CD8-positive, alpha-beta memory T cell (primary cell): Measurements from ENCODE around the gene RGS8. TPM values are rescaled to one million over a fixed set of nuclear protein-coding genes. Genes with fewer than 3 reads are reported as not detected.

Experiments
- CTCF ChIA-PET: fragments of 350-600 bp; sonication (Branson Sonifier 250); formaldehyde crosslinking; loops from one replicate; lab custom pipeline; 2021; ENCODE audit warnings: antibody characterized with exemption; lab: Charles Lee
- POLR2A ChIA-PET: fragments of 350-600 bp; sonication (Branson Sonifier 250); formaldehyde crosslinking; loops from one replicate; lab custom pipeline; 2021; ENCODE audit warnings: antibody characterized with exemption; lab: Charles Lee
- DNase-seq, 5 donors: peaks; one replicate each; pipeline versions ENCODE4 v3.0.0 to v3.0.0-alpha.2; 2020 to 2022; ENCODE audit warnings: mixed read lengths in 1 of 5
- H3K27ac ChIP-seq: one replicate; pipeline ENCODE4 v1.7.0; 2013; ENCODE audit warnings: low read depth, mild to moderate bottlenecking, low read length, moderate library complexity
- H3K27me3 ChIP-seq: 2 replicates; pipeline ENCODE4 v1.7.0; 2013; ENCODE audit warnings: low read length, mild to moderate bottlenecking; ENCODE audit not compliant: insufficient read depth, poor library complexity, severe bottlenecking
- H3K36me3 ChIP-seq: 2 replicates; pipeline ENCODE4 v1.7.0; 2013; ENCODE audit warnings: mild to moderate bottlenecking, low read length, moderate library complexity; ENCODE audit not compliant: insufficient read depth
- H3K4me1 ChIP-seq: 2 replicates; pipeline ENCODE4 v1.7.0; 2013; ENCODE audit warnings: mild to moderate bottlenecking, low read length, moderate library complexity; ENCODE audit not compliant: insufficient read depth
- H3K4me3 ChIP-seq: 2 replicates; pipeline ENCODE4 v1.7.0; 2013; ENCODE audit warnings: mild to moderate bottlenecking, low read length
- H3K9me3 ChIP-seq: 2 replicates; pipeline ENCODE4 v1.7.0; 2013; ENCODE audit warnings: mild to moderate bottlenecking, low read length
- H3K27ac Mint-ChIP-seq, 8 donors: one replicate each; pipeline ENCODE4 v1.8.0; 2020 to 2021; ENCODE audit warnings: mixed read lengths in 8 of 8, mild to moderate bottlenecking in 6 of 8, inconsistent platforms in 3 of 8, moderate library complexity in 3 of 8
- H3K27me3 Mint-ChIP-seq, 2 donors: one replicate each; pipeline ENCODE4 v1.8.0; 2020 to 2021; ENCODE audit warnings: mixed read lengths in 2 of 2, mild to moderate bottlenecking in 1 of 2, moderate library complexity in 1 of 2
- H3K36me3 Mint-ChIP-seq, 3 donors: one replicate each; pipeline ENCODE4 v1.8.0; 2020 to 2021; ENCODE audit warnings: mixed read lengths in 3 of 3, inconsistent platforms in 1 of 3, mild to moderate bottlenecking in 1 of 3
- H3K4me1 Mint-ChIP-seq, 3 donors: one replicate each; pipeline ENCODE4 v1.8.0; 2020 to 2021; ENCODE audit warnings: mixed read lengths in 3 of 3, inconsistent platforms in 1 of 3, mild to moderate bottlenecking in 1 of 3
- H3K4me3 Mint-ChIP-seq, 7 donors: one replicate each; pipeline ENCODE4 v1.8.0; 2020 to 2021; ENCODE audit warnings: mixed read lengths in 7 of 7, mild to moderate bottlenecking in 6 of 7, moderate library complexity in 4 of 7, inconsistent platforms in 2 of 7
- H3K9me3 Mint-ChIP-seq, 5 donors: one replicate each; pipeline ENCODE4 v1.8.0; 2020 to 2022; ENCODE audit warnings: mixed read lengths in 5 of 5, mild to moderate bottlenecking in 3 of 5, moderate library complexity in 2 of 5, inconsistent platforms in 1 of 5
- polyA plus RNA-seq: library from polyadenylated mRNA; unstranded; fragments of 300-500 nt; fragmentation: Illumina TruSeq; gene quantifications from one replicate; pipeline ENCODE4 v1.2.3, GENCODE V29; 2021
- total RNA-seq, 2 experiments: library from RNA; stranded (reverse); gene quantifications; one replicate each; pipeline ENCODE4 v1.2.3, GENCODE V29; 2021

RGS8 gene, protein sequence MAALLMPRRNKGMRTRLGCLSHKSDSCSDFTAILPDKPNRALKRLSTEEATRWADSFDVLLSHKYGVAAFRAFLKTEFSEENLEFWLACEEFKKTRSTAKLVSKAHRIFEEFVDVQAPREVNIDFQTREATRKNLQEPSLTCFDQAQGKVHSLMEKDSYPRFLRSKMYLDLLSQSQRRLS
- total RNA-seq: not detected
- polyA plus RNA-seq: not detected

DNA sequence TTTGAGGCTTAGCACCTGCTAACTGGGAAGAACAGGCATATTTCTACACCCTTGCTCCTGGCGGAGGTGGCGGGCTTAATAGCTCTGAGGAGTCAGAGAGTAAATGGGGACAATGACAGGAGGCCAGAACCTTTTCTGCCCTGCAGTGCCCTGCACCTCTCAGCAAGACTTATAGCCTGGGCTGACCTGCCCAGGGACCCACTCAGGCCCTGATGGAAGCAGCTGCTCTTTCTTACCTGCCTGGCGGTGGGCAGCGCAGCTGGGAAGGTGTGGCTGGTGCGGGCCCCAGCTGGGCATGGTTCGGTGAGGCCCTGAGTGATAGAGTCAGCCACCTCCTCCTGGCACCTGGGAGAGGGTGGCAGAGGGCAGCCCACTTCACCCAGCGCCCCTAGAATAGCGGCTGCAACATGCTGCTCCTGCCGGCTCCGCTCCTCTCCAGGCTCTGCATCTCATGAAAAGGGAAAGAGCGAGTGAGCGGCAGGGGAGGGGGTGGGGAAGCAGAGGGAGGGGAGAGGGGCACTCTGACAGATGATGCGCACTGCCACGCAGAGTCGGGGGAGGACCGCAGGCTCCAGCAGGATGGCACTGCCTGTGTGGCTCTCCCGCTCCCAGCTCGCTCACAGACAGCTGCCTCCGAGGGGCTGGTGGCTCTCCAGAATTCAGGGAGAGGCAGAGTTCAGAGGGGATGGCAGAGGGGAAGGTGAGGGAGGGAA, at the start of gene RGS8:
Gene RGS8 (minus strand): TSS at position 472 of the 713 bp plus-strand sequence. CDS start 14,938 bp downstream, outside the sequence.
- ChIA-PET POLR2A (no interaction called here), CTCF (no interaction called here)
- H3K4me3 ChIP-seq: no peak within 1 kb of the TSS
- no peaks in the 10 kb centered on the region for H3K4me1 Mint-ChIP-seq
- no peaks in the 10 kb centered on the region for H3K9me3 Mint-ChIP-seq
- no peak within 1 kb of the TSS for H3K27ac ChIP-seq
- H3K36me3 ChIP-seq: no peaks in the 10 kb centered on the region
- H3K4me1 ChIP-seq: no peaks in the 10 kb centered on the region
- no peak for DNase-seq
- H3K4me3 Mint-ChIP-seq: no peak within 1 kb of the TSS
- H3K27me3 ChIP-seq: no peaks in the 10 kb centered on the region
- no peaks in the 10 kb centered on the region for H3K36me3 Mint-ChIP-seq
- H3K27me3 Mint-ChIP-seq: peaks cover 5 to 37% of the 10 kb centered on the region in 2 donors
- H3K9me3 ChIP-seq: no peaks in the 10 kb centered on the region
- no peak within 1 kb of the TSS for H3K27ac Mint-ChIP-seq

DNA sequence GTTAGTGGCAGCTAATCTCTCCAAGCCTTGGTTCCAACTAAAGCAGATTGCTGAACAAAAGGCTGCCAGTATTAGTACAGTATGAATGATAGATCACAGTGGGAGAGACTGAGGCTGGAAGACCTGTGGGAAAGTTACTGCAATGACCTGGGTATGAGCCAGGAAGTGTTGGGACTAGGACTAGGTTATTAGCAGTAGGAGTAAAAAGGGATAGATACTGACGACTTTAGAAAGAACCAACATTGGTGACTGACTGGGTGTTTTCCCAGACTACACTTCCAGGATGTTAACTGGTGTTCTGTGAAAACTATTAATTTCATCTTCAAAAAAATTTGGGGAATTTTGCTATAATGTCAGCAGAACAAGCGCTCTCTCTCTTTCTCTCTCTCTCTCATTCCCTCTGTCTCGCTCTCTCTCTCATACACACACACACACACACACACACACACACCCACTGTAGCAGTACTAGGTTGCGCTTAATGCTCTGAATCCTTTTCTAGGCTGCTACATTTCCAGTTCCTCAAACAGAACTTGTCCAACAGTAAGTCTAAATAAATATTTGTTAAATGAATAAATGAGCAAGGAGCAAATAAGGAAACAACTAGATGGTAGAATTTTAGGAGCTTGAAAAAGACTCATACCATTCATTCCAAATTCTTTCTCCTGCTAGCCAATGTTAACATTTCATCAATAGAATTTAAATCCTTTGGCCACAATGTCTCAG, 47.6 kb upstream of the RGS8 start:
- H3K4me1 ChIP-seq: no peaks in the 10 kb centered on the region
- no peak overlapping the region for H3K4me3 Mint-ChIP-seq
- DNase-seq: no peak
- no peak overlapping the region for H3K4me3 ChIP-seq
- peaks cover under 1 to 19% of the 10 kb centered on the region in 2 donors for H3K27me3 Mint-ChIP-seq
- H3K27ac ChIP-seq: no peak overlapping the region
- H3K4me1 Mint-ChIP-seq: no peaks in the 10 kb centered on the region
- no peak overlapping the region for H3K27ac Mint-ChIP-seq
- ChIA-PET POLR2A (no interaction called here), CTCF (no interaction called here)
- no peaks in the 10 kb centered on the region for H3K27me3 ChIP-seq
- H3K36me3 ChIP-seq: no peaks in the 10 kb centered on the region
- H3K36me3 Mint-ChIP-seq: no peaks in the 10 kb centered on the region
- H3K9me3 ChIP-seq: no peaks in the 10 kb centered on the region
- no peaks in the 10 kb centered on the region for H3K9me3 Mint-ChIP-seq

DNA sequence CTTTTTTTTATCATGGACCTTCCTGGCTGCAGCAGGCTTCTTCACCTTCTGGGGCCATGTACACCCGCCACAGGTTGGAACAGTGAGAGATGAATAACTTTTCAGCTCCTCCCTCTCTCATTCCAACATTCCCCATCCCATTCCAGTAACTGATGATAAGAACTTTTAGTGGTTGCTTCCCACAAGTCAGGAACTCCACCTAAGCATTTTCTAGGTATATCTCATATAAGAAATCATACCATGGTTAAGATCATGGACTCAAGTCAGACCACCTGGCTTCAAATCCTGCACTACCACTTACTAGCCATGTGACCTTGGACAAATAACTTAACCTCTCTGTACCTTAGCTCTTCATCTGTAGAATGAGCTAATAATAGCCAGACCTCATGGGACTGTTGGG, 42.5 kb upstream of the RGS8 start:
- peaks cover 4 to 21% of the 10 kb centered on the region in 2 donors for H3K27me3 Mint-ChIP-seq
- Histone ChIP-seq H3K4me3 (no peak overlapping the region), H3K36me3 (no peaks in the 10 kb centered on the region), H3K27ac (no peak overlapping the region), H3K27me3 (no peaks in the 10 kb centered on the region), H3K4me1 (no peaks in the 10 kb centered on the region), H3K9me3 (no peaks in the 10 kb centered on the region)
- H3K27ac Mint-ChIP-seq: no peak overlapping the region
- no peak for DNase-seq
- H3K9me3 Mint-ChIP-seq: no peaks in the 10 kb centered on the region
- ChIA-PET POLR2A (no interaction called here), CTCF (no interaction called here)
- H3K36me3 Mint-ChIP-seq: no peaks in the 10 kb centered on the region
- no peak overlapping the region for H3K4me3 Mint-ChIP-seq
- H3K4me1 Mint-ChIP-seq: no peaks in the 10 kb centered on the region

DNA sequence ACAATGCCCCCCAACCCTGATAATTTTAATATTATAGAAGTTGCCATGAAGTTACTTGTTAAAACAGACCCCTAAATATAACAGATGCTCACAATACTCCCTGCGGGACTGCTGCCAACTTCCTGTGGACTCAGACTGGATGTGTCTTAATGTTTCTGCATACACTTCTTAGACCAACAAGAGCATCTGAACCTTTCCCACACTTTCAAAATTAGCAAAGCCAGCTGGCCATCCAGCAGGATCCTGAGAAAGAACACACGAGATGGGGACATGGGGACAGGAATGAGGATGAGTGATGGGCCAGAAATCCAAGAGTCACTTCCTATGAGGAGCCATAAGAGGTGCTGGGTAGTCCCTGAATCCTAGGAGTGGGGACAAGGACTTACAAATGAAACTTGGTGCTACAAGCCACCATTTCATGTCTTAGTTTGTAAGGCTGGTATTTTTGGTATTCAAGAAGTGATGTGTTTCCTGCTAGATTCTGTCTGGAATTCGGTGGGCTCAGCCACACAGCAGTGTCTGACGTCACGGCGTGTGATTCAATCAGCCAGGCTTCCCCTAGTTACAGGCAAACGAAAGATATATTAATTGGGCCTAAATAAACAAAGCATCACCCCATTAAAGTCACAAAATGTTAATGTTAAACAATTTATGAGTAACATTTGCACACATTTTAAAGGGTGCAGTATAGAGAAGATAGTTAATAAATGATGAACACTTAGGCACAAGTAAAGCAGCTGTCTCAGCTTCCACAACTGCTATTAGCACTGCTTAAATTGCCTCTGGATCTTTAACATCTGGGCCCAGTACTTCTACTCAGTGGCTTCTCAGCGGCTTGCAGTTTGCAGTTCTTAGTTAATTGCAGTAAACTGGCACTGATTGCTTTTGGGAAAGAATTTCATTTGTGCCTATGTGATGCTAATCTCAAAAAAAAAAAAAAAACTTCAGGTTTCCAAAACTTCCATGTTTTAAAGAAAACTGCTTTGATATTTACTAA, 41.2 kb upstream of the RGS8 start:
- no peaks in the 10 kb centered on the region for H3K4me1 ChIP-seq
- CTCF ChIA-PET: no interaction called here

DNA sequence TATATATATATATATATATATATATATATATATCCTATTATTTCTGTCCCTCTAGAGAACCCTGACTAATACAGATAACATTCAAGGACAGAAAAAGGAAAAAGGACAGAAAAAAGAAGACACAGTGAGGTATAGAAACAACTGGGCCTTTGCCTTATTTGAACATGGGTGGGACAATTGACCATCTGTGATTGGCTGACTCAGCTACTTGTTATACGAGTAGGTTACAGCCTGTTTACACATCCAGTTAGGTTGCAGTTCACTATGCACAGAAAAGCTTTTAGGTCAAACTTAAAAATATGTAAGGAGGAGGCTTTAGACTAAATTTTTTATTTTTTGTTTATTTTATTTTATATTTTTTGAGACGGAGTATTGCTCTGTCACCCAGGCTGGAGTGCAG, 39.8 kb upstream of the RGS8 start:
- H3K9me3 Mint-ChIP-seq: no peaks in the 10 kb centered on the region
- Histone ChIP-seq H3K36me3 (no peaks in the 10 kb centered on the region), H3K4me1 (no peaks in the 10 kb centered on the region), H3K9me3 (no peaks in the 10 kb centered on the region), H3K4me3 (no peak overlapping the region), H3K27me3 (no peaks in the 10 kb centered on the region), H3K27ac (no peak overlapping the region)
- no peak overlapping the region for H3K27ac Mint-ChIP-seq
- CTCF ChIA-PET: no interaction called here
- no peaks in the 10 kb centered on the region for H3K36me3 Mint-ChIP-seq
- DNase-seq: no peak
- POLR2A ChIA-PET: no interaction called here
- H3K4me3 Mint-ChIP-seq: no peak overlapping the region
- no peaks in the 10 kb centered on the region for H3K4me1 Mint-ChIP-seq
- peaks cover 5 to 6% of the 10 kb centered on the region in 2 donors for H3K27me3 Mint-ChIP-seq

More for the DNA sequence above, 41.2 kb upstream of the RGS8 start:
- Mint-ChIP-seq H3K27ac (no peak overlapping the region), H3K9me3 (no peaks in the 10 kb centered on the region), H3K4me3 (no peak overlapping the region), H3K4me1 (no peaks in the 10 kb centered on the region), H3K27me3 (peaks cover 4 to 13% of the 10 kb centered on the region in 2 donors), H3K36me3 (no peaks in the 10 kb centered on the region)
- no peaks in the 10 kb centered on the region for H3K9me3 ChIP-seq
- DNase-seq: no peak
- H3K36me3 ChIP-seq: no peaks in the 10 kb centered on the region
- POLR2A ChIA-PET: no interaction called here
- H3K4me3 ChIP-seq: no peak overlapping the region
- no peaks in the 10 kb centered on the region for H3K27me3 ChIP-seq
- H3K27ac ChIP-seq: no peak overlapping the region

DNA sequence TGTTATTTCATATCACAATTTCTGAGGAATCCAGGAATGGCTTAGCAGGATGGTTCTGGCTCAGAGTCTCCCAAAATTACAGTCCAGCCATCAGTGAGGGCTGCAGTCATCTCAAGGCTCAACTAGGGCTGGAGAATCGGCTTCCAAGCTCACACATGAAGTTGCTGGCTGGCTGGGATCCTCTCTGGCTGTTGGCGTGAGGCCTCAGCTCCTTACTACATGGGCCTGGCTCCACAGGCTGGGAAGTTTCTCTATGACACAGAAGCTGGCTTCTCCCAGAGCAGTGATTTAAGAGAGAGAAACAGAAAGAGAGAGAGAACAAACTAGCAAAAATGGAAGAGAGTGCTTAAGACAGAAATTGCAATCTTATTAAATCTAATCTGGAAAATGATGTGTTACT, 38.8 kb upstream of the RGS8 start:
- Histone ChIP-seq H3K27ac (no peak overlapping the region), H3K27me3 (no peaks in the 10 kb centered on the region), H3K36me3 (no peaks in the 10 kb centered on the region), H3K4me3 (no peak overlapping the region), H3K4me1 (no peaks in the 10 kb centered on the region), H3K9me3 (no peaks in the 10 kb centered on the region)
- Mint-ChIP-seq H3K27me3 (peaks cover 5 to 6% of the 10 kb centered on the region in 2 donors), H3K9me3 (no peaks in the 10 kb centered on the region), H3K27ac (no peak overlapping the region), H3K4me1 (no peaks in the 10 kb centered on the region), H3K4me3 (no peak overlapping the region), H3K36me3 (no peaks in the 10 kb centered on the region)
- CTCF ChIA-PET: no interaction called here
- DNase-seq: no peak
- POLR2A ChIA-PET: no interaction called here

DNA sequence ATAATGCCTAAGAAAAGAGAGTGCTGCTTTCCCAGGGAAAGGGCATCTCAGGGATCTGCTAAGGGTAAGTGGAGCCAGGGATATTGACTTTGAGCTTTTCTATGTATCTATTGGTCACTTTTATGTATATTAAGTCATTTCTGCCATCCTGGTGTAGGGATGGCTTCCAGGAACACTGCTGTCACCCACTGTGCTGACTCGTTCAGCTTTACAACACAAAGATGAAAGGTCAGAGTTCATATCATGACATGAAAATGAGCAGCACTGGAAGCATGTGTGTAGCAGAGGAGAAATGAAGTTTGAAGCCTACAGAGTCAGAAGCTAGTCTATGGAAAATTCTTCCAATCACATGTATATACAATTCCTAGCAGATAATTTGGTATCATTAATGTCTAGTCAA, 37.1 kb upstream of the RGS8 start:
- no peaks in the 10 kb centered on the region for H3K9me3 Mint-ChIP-seq

More for the DNA sequence above, 37.1 kb upstream of the RGS8 start:
- Histone ChIP-seq H3K9me3 (no peaks in the 10 kb centered on the region), H3K36me3 (no peaks in the 10 kb centered on the region), H3K4me1 (peaks cover 8% of the 10 kb centered on the region), H3K27me3 (no peaks in the 10 kb centered on the region), H3K27ac (no peak overlapping the region), H3K4me3 (no peak overlapping the region)
- Mint-ChIP-seq H3K4me1 (peaks cover 11 to 12% (median 12%) of the 10 kb centered on the region in 3 donors), H3K36me3 (no peaks in the 10 kb centered on the region), H3K27me3 (peaks cover 1 to 6% of the 10 kb centered on the region in 2 donors), H3K4me3 (no peak overlapping the region), H3K27ac (no peak overlapping the region)
- DNase-seq: no peak
- POLR2A ChIA-PET: no interaction called here
- CTCF ChIA-PET: no interaction called here
